ENCODE data around the gene ADAP1.

- TF ChIP-seq CTCF (IDR thresholded peaks at IDR 0.05) (peak; percentile 82 to 95 (median 94)), POLR2A (IDR thresholded peaks at IDR 0.05) (no peak)
Measured at GRCh38 chr7:873367-874002, 81.0 kb downstream of the ADAP1 start.

All from adrenal gland (tissue), 5 donors.